ENCODE measurements around the gene REM1. TPM values are rescaled to one million over a fixed set of nuclear protein-coding genes. Genes with fewer than 3 reads are reported as not detected.

Gene REM1
- polyA plus RNA-seq, 4 donors = 0.81 to 1.8 (median 0.90) TPM; not detected in 1

- H3K27me3 ChIP-seq (ENCODE audit: control insufficient read depth in 3 of 3, insufficient read depth in 3 of 3, low read length in 3 of 3) = no peaks in the 10 kb centered on the region
- no peak for DNase-seq
- no peak for FAIRE-seq
- no peak overlapping the region for H3K4me3 ChIP-seq (ENCODE audit: low read depth in 1 of 3, low read length in 3 of 3)
- H3K36me3 ChIP-seq (ENCODE audit: control insufficient read depth in 3 of 3, insufficient read depth in 2 of 3, low read depth in 1 of 3, low read length in 3 of 3) = peaks cover 5 to 37% (median 10%) of the 10 kb centered on the region in 3 donors
- no peaks in the 10 kb centered on the region for H3K9me3 ChIP-seq (ENCODE audit: control insufficient read depth in 2 of 2, insufficient read depth in 1 of 2, low read depth in 1 of 2, low read length in 1 of 2)
- 88 to 93% (median 89%) methylated on average over 8 of the region's 8 CpGs for WGBS, 3 donors
- no peak overlapping the region for H3K27ac ChIP-seq (ENCODE audit: low read depth in 1 of 3, low read length in 2 of 3)
- no peaks in the 10 kb centered on the region for H3K4me1 ChIP-seq (ENCODE audit: control insufficient read depth in 3 of 3, insufficient read depth in 2 of 3, low read depth in 1 of 3, low read length in 2 of 3)
Measured at GRCh38 chr20:31523361-31524283, 48.5 kb downstream of the REM1 start.

DNA sequence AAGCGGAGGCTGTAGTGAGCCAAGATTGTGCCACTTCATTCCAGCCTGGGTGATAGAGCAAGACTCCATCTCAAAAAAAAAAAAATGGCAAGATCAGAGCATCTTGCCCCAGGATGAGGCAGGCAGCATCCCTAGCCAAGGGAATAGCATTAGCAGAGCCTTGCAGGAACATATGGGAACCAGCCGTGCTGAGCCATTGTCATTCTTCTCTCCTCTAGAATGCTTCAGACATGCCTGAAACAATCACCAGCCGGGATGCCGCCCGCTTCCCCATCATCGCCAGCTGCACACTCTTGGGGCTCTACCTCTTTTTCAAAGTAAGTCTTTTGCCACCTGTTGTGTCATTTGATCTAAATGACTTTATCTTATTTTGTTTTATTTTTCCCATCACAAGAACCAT is 52.2 kb downstream of the REM1 start:
- 95% methylated on average over 6 of the region's 6 CpGs for WGBS, 3 donors
- Histone ChIP-seq H3K36me3 (ENCODE audit: control insufficient read depth in 3 of 3, insufficient read depth in 2 of 3, low read depth in 1 of 3, low read length in 3 of 3) (peaks cover 10 to 45% (median 17%) of the 10 kb centered on the region in 3 donors), H3K27ac (ENCODE audit: low read depth in 1 of 3, low read length in 2 of 3) (no peak overlapping the region), H3K4me1 (ENCODE audit: control insufficient read depth in 3 of 3, insufficient read depth in 2 of 3, low read depth in 1 of 3, low read length in 2 of 3) (no peaks in the 10 kb centered on the region), H3K9me3 (ENCODE audit: control insufficient read depth in 2 of 2, insufficient read depth in 1 of 2, low read depth in 1 of 2, low read length in 1 of 2) (no peaks in the 10 kb centered on the region), H3K27me3 (ENCODE audit: control insufficient read depth in 3 of 3, insufficient read depth in 3 of 3, low read length in 3 of 3) (no peaks in the 10 kb centered on the region), H3K4me3 (ENCODE audit: low read depth in 1 of 3, low read length in 3 of 3) (no peak overlapping the region)
- DNase-seq (no peak), FAIRE-seq (no peak)

Other genes starting within 250 kb of the REM1 start
- not detected for gene DEFB115, start 217.6 kb upstream of the REM1 start, polyA plus RNA-seq
- not detected for gene DEFB116, start 166.7 kb upstream of the REM1 start, polyA plus RNA-seq
- gene DEFB118, start 106.7 kb upstream of the REM1 start, polyA plus RNA-seq = not detected
- under 1 TPM in 1 of 4 donors, not detected in 3; 0.42 TPM for gene DEFB119, start 84.7 kb upstream of the REM1 start, polyA plus RNA-seq
- gene DEFB121, start 69.1 kb upstream of the REM1 start, polyA plus RNA-seq = not detected
- not detected for gene DEFB123, start 34.7 kb upstream of the REM1 start, polyA plus RNA-seq
- under 1 TPM in 1 of 4 donors, not detected in 3; 0.18 TPM for gene DEFB124, start 161 bp upstream of the REM1 start, polyA plus RNA-seq
- gene HM13, start 39.2 kb downstream of the REM1 start, polyA plus RNA-seq = 100 to 1,000 TPM in 2 of 4 donors, 10 to 100 TPM in 2; 53.9 to 202 (median 91.8) TPM
- gene ID1, start 130.0 kb downstream of the REM1 start, polyA plus RNA-seq = 100 to 1,000 TPM; 215 to 335 (median 277) TPM
- gene COX4I2, start 162.6 kb downstream of the REM1 start, polyA plus RNA-seq = 1 to 10 TPM in 1 of 4 donors, under 1 TPM in 1, not detected in 2; 0.81 to 3.7 TPM
- gene BCL2L1, start 247.6 kb downstream of the REM1 start, polyA plus RNA-seq = 100 to 1,000 TPM in 1 of 4 donors, 10 to 100 TPM in 3; 52.6 to 160 (median 86.3) TPM